H1 (cell line): ENCODE measurements around the gene IL26. TPM values are rescaled to one million over a fixed set of nuclear protein-coding genes. Genes with fewer than 3 reads are reported as not detected.

Source experiments
- CHD7 ChIP-seq: fragments of 300-600 bp; sonication (generic); IDR thresholded peaks from 2 replicates; pipeline ENCODE4 v1.7.1; 2012; ENCODE audit warnings: low read length, moderate library complexity, mild to moderate bottlenecking, inconsistent platforms; ENCODE audit not compliant: insufficient replicate concordance
- RAD21 ChIP-seq, 2 experiments: IDR thresholded peaks in 1 of 2; conservative IDR thresholded peaks in 1 of 2; 2 replicates each; pipeline ENCODE4 v1.6.1; 2011; ENCODE audit warnings: low read depth in 2 of 2, low read length in 2 of 2, improper control_type of control experiment in 1 of 2, inconsistent platforms in 1 of 2, mild to moderate bottlenecking in 1 of 2, moderate library complexity in 1 of 2
- polyA plus RNA-seq, 7 experiments: library from polyadenylated mRNA; depleted of rRNA in 3 of 7; stranded (reverse) in 5 of 7; unstranded in 2 of 7; fragments of >200 nt in 5 of 7; fragments of 200-250 nt in 2 of 7; gene quantifications; 1 replicate in 5 of 7; 2 replicates in 1 of 7; 4 replicates in 1 of 7; pipeline versions ENCODE4 v1.2.1 to v1.2.3, GENCODE V29; 2011 to 2013; ENCODE audit warnings: missing spikeins in 2 of 7, mixed read lengths in 2 of 7
- total RNA-seq: library from RNA; stranded (reverse); fragmentation: NEBNext Ultra II Directional; extraction: Animal tissue kit (Norgen Biotek cat#: 25700); gene quantifications from 2 replicates; pipeline ENCODE4 v1.2.1, GENCODE V29; 2021

The IL26 gene
- total and polyA plus RNA-seq, 2 of the 8 experiments (the other 6 are each of a cell fraction or from before 2014, with no cell fraction given): not detected

- TF ChIP-seq CHD7 (no peak), RAD21 (IDR thresholded peaks at IDR 0.05 in 1 of 2, conservative IDR thresholded peaks at IDR 0.05 in 1 of 2; ENCODE audit: low read depth in 2 of 2, low read length in 2 of 2) (peak; percentile 32 to 40)
- TF ChIP-seq, all 59 proteins: peak for 1
Measured at GRCh38 chr12:68233498-68233897, 7.9 kb upstream of the IL26 start (continued).
